ENCODE measurements around the gene PLXNC1.
"Not testable (repeated sequence)": the region's sequence is repeated elsewhere in the genome, so short reads cannot be mapped to it uniquely, and the experiment has no call there.

Gene PLXNC1

DNA sequence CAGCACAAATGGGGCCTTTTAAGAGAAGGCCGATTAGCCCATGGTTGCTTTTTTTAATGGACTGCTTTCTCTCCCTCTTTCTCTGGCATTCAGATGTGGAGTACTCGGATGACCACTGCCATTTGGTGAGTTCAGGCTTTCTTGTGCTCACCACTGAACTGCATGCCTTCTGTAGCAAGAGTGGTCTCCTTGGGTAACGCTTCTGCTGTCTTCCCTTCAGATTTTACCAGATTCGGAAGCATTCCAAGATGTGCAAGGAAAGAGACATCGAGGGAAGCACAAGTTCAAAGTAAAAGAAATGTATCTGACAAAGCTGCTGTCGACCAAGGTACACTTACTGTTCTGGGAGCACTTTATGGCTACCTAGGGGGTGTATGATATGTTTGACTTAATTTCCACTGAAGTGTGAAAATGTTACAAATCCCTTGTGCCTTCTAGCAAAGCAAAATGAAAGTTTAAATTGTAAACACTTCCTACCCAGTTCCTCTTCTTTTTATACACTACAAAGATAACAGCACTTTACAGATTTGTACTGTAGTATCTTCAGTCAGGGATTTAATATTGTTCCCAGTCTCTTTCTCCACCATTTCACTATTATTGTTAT, 148.8 kb downstream of the PLXNC1 start:
- no peak for DNase-seq (ENCODE audit: low spot score)

DNA sequence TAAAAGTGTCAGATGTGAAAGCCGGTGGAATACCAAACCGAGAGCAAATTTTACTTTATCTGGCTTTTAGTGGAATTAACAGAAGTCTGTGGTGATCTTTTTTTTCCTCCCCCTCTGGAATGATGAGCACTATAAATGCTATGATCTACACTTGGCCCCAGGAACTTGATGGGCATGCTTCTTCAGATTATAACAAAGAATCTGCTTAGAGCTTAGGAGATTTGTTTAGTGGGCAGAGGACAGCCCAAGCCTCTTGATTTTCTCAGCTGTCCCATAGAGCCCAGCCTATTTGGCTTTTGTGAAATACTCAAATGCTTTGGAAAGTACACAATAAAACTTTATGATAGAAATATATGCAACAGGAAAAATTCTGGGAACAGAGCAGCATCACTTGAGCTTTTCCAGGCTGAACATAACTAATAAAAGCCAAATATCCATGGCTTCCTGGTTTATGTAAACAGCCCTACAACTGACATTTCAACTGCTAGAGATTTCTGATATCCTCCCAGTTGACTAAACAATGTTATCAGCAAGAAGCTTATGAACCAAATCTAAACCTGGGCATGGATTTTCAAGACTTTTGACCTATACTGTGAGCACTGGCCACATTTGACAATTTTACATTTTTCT, 149.6 kb downstream of the PLXNC1 start:
- no peak for DNase-seq (ENCODE audit: low spot score)

DNA sequence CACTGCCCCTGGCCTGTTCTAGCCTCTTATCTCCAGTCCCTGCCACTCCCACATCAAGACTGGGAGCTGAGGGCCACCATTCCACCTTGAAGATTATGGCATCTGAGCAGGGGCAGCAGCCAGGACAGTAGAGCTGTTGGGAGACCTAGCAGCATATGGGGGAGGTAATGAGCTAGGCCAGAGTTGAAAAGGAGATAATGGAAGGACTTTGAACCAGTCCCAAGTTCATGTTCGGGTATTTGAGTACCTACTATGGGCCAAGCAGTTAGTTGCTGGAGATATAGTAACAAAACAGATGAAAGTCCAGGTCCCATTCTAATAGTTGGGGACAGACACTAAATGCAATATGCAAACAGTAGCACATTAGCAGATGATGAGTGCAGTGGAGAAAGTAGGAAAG, 151.5 kb downstream of the PLXNC1 start:
- DNase-seq (ENCODE audit: low spot score), result no peak

DNA sequence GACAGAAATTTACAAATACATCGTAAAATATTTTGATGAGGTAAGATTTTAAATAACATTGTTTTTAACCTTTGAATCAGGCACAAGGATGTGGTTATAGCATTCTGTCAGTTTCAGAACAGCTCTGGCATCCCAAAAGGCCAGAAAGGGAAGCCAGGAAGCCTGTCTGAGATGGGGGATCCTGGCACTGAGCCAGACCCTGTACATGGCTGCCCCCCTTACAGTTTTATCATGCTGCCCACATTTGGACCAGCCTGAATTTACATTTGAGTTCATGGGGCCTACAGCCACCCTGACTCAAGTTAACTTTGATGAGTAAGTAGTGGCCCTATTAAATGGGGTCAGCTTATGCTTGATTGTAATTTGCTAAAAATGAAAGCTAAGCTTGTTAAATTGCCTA, 155.6 kb downstream of the PLXNC1 start:
- no peak for DNase-seq (ENCODE audit: low spot score)

DNA sequence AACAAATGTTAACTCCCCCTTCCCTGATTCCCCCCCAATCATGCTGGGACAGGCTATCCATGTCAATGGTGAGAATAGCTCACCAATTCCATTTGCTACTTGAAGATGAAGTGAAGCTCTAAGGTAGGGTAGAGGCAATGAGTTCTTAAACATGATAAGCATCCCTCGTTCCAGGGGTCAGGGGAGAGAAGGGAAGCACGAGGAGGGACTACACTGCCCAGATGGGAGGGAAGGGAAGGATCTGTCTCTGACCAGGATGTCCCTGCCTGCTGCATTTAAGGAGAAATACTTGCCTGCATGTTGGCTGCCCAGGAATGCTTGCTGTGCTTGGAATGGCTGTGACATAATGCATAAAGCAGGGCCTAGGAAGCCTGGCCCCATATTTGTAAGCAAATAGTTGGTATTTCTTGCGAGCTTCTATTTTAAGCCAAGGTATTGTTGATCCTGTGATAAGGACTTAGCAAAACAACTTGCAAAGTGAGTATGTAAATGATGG, 156.2 kb downstream of the PLXNC1 start:
- peak; percentile 64 for DNase-seq (ENCODE audit: low spot score)

DNA sequence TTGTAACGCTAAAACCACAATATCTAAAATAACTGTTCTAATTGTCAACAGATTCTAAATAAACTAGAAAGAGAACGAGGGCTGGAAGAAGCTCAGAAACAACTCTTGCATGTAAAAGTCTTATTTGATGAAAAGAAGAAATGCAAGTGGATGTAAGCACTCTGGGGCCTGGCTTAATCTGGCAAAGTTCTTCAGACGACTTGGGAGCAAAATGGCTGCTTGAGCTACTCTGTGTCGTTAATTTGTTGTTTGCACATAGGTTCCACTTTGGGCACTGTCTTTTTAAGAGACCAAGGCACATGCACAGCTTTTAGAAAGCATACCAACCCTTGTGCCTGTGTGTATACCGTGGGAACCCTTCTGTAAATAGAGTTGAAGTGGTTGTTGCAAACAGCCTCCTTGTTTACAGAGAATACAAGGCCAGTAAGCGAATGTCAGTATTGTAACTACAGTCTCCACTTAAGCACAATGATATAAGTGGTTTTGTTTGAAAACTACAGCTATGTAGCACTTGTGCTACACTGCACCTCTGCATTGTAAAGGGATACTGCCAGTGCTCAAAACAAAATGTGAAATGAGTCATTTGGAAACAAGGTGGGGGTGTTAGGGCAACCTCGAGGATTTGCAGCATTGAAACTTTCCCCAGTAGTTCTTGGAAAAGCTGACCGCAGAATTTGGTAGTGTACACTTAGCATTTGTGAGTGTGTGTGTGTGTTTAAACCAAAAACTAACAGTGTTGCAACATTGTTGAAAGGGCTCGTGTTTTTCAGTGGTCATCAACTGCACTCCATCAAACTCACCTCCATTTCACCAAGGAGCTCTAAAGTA, 157.0 kb downstream of the PLXNC1 start:
- no peak for DNase-seq (ENCODE audit: low spot score)

DNA sequence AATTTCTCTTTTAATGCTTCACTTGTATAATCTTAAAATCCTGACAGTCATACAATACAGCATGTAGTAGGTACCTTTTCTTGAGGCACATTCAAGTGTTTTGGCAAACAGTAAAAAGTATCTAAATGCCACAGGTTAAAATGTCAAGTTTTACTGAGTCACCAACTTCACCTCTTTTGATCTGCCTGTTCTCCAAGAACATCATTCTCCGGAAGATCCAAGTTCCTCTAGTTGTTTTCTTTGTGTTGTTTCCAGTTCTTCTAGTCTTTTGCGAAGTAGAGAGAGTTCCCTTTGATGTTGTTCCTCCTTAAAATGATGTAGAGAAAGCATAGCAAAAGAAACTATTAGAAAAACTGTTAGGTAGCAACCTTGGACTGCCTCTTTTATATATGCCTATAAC, 160.2 kb downstream of the PLXNC1 start:
- DNase-seq (ENCODE audit: low spot score), result no peak

DNA sequence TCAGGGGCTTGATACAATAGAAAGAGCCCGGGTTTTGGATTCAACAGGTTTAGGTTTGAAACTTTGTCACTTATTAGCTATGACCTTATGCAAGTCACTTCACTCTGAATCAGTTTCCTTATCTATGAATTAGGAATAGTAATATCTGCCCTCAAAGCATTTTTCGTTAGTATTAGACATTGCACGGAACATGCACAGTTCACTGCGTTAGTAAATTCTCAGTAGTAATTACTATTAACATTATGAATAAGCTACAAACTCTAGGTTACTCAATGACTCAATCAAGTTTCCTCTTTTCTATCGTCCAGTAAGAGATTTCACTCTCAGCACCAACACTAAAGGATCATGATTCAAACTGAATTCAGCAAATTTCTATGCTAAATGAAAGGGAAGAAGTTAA, 161.0 kb downstream of the PLXNC1 start:
- DNase-seq (ENCODE audit: low spot score), result no peak

DNA sequence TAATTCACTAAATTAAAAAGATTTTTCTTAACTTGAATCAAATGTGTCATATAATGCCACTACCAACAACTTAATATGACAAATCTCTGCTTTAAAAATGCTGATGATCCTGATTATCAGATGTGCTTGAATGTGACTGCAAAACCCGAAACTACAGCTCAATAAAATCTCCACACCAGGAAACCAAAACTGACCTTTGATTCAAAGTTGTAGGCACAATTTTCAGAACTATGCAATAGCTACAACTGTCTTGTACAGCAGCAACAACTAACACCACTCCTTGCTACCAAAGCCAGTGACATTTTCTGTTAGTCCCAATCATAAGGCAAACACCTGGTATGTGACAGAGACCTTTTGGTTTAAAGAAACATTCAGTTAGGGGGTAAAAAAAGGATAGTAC, 164.0 kb downstream of the PLXNC1 start:
- DNase-seq (ENCODE audit: low spot score), result no peak

DNA sequence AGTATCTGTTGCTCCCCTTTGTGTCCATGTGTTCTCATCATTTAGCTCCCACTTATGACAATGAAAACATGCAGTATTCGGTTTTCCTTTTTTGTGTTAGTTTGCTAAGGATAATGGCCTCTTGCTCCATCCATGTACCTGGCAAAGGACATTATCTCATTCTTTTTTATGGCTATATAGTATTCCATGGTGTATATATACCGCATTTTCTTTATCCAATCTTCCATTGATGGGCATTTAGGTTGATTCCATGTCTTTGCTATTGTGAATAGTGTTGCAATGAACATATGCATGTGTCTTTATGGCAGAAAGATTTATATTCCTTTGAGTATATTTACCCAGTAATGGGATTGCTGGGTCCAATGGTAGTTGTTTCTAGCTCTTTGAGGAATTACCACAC, 168.2 kb downstream of the PLXNC1 start:
- DNase-seq (ENCODE audit: low spot score), result not testable (repeated sequence)

DNA sequence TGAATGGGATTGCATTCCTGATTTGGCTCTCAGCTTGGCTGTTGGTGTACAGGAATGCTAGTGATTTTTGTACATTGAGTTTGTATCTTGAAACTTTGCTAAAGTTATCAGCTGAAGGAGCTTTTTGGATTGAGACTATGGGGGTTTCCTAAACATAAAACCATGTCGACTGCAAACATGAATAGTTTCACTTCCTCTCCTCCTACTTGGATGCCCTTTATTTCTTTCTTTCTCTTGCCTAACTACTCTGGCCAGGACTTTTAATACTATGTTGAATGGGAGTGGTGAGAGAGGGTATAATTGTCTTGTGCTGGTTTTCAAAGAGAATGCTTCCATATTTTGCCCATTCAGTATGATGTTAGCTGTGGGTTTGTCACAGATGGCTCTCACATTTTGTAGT, 169.8 kb downstream of the PLXNC1 start:
- no peak for DNase-seq (ENCODE audit: low spot score)

DNA sequence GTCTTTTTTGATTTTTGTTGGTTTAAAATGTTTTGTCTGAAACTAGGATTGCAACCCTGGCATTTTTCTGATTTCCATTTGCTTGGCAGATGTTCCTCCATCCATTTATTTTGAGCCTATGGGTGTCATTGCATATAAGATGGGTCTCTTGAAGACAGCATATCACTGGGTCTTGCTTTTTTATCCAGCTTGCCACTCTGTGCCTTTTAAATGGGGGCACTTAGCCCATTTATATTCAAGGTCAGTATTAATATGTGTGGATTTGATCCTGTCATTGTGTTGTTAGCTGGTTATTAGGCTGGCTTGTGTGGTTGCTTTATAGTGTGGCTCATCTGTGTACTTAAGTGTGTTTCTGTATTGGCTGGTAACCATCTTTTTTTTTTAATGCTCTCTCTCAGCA, 171.7 kb downstream of the PLXNC1 start:
- no peak for DNase-seq (ENCODE audit: low spot score)

DNA sequence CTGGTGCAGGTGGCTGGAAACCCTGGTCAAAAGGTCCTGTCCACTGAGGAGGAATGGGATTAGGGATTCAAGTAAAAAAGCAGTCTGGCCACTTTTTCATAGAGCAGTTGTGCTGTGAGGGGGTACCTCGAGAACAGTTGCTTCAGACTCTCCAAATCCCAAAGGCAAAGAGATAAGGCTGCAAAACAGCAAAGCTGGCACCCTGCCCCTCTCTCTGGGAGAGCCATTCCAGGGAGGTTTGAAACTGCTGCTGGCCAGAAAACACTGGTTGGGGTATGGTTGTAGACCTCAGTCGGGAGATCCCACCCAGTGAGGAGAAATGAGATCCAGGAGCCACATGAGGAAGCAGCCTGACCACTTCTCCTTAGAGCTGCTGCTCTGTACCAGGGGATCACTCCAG, 174.0 kb downstream of the PLXNC1 start:
- DNase-seq (ENCODE audit: low spot score), result no peak

DNA sequence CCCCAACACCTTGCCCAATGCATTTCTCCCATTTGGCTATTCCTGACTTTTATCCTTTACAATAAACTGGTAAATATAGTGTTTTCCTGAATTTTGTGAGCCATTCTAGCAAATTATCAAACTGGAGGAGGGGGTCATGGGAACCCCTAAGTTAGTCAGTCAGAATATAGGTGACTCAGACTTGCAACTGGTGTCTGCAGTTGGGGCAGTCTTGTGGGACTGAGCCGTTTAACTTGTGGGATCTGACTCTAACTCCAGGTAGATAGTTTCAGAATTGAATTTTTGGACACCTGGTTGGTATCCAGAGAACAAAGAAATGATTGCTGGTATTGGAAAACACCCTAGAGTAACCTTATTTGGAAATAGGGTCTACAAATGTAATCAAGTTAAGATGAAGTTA, 177.9 kb downstream of the PLXNC1 start:
- DNase-seq (ENCODE audit: low spot score), result no peak

DNA sequence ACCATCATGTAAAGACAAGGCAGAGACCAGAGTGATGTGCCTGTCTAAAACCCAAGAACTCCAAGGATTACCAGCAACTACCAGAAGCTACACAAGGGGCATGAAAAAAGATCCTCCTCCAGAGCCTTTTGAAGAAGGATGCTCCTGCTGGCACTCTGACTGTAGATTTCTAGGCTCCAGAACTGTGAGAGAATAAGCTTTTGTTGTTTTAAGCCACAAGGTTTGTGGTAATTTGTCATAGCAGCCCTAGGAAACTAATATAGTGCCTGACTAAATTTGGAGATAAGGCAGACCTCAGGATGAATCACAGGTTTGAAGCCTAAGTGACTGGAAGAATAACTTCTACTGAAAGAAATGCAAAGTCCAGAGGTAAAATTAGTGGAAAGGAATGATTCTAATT, 178.3 kb downstream of the PLXNC1 start:
- no peak for DNase-seq (ENCODE audit: low spot score)

DNA sequence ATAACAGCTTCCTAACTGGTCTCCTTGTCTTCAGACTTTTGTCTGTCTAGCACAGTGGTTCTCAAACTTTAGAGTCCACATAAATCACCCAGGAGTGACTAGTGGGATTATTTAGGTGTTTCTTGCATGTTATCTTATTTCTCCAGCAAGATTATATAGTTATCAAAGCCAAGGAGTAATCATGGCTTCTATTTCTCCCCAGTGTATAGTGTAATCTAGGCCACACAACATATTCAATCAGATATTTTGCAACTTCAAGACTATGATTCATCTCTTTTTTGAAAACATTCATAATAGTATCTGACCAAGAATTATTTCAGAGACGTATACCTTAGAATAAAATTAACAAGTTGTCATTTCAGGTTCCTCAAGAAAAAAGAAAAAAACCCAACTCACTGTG, 179.4 kb downstream of the PLXNC1 start:
- no peak for DNase-seq (ENCODE audit: low spot score)

DNA sequence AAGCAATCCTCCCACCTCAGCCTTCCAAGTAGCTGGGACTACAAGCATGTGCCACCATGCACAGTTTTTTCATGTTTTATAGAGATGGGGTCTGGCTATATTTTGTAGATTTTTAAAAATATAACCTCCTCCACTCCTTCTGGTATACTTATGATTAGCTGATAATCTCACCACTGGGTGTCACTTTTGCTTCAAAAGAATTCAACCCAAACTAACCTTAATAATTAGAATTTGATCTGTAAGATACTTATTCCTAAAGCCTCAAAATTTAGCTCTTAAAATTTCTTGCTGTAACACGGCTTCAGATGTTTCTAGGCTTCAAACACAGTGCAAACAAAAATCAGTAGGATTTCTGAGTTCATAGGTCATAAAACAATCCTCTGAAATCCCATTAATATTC, 181.0 kb downstream of the PLXNC1 start:
- no peak for DNase-seq (ENCODE audit: low spot score)

DNA sequence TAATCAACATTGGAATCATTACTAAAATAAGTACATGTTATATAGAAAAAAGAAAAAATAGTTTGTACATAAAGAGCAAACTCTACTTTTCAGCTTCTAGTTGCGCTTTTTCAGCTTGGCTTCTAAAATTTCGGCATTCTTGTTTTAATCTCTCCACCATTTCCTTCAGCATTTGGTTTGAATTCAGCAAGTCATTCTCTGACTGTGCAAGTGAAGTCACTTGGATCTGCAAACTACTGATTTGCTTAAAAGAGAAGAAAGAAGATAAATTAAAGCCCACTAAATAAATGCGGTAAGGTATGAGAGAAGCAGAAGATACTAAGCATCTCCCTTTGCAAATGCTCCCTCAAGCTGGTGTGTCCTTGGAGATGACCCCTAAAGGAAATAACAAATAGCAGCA, 185.0 kb downstream of the PLXNC1 start:
- DNase-seq (ENCODE audit: low spot score), result no peak

DNA sequence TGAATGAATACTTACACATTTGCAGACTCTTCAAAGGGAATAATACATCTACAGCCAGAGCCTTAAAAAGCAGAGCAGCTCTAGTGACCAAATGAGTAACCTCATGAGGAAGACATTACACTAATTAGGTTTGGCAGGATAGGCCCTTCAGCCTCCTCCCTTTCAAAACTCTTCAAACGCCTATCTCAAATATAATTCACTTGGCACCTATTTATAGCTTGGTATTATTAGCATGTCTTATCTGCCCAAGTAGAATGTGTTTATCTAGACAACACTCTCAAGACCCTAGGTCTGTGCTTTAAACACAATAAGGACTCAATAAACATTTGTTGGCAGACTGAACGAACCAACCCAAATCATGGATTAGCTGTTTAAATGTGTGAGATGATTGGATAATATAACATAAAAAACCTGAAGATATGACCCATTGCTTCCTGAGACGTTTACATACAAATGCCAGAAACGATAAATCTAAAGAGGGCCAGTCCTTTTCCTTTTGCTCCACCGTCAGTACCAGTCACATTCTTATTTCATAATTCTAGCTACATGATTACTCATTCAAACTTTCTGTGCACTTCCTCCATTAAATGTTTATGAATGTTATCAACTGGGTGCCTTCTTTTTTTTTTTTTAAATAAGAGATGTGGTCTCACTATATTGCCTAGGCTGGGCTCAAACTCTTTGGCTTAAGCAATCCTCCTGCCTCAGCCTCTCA, 188.0 kb downstream of the PLXNC1 start:
- no peak for DNase-seq (ENCODE audit: low spot score)

DNA sequence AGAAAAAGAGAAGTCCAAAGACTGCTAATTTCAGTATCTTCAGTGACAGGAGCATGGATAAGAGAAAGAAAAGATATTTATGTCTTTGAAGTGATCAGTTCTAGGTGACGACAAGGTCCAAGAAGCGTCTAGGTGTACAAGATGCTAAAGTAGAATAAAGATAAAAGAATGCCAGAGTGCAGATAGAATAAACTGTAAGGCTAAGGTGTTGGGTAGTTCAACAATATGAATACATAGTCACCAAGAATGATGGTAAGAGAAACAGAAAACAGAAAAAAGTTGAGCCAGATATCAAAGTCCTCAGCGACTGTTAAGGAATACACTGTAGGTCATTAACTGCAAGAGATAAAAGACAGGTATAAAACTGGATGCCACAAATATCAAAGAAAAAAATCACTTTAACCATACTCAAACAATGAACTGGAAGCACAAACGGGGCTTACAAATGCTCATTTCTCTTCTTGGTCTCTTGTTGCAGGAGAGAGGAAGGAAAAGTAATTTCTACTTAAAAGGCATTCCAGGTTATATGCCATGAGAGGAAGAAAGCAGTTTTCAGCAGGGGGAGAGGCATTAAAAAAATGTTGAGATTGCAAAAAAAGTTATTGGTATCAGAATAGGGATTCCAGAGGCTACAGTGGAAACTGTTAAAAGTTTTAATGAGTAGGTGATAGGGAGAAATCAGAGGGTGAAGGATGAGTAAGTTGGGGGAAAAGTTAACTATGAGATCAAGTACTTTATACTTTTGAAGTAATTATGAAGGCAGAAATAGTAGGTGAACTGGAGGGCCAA, 189.8 kb downstream of the PLXNC1 start:
- DNase-seq (ENCODE audit: low spot score), result no peak

DNA sequence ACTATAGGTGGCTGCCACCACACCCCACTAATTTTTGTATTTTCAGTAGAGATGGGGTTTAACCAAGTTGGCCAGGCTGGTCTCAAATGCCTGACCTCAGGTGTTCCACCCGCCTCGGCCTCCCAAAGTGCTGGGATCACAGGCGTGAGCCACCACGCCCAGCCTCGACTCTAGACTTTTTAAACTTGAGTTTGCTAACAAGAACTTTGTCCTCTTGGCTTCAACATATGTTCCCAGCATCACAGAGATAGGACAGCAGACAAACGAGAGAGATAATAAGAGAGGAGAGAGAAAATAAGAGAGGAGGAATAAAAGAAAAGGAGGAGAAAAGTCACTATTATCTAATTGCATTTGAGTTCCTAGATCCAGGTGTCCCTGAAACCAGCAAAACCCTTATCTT, 192.2 kb downstream of the PLXNC1 start:
- no peak for DNase-seq (ENCODE audit: low spot score)

DNA sequence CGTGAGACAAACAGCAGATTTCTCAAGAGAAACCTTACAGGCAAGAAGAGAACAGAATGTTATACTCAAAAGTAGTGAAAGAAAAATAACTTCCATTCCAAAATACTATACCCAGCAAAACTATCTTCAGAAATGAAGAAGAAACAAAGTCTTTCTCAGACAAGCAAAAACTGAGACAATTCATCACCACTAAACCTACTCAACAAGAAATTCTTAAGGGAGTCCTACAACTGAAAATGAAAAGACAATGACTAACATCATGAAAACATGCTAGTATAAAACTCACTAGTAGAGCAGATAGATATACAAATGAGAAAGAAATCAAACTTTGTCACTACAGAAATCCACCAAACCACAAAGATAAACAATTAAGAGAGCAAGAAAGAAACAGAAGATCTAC, 204.8 kb downstream of the PLXNC1 start:
- no peak for DNase-seq (ENCODE audit: low spot score)

Measured in iPS-NIHi11 (cell line).